Measurements from ENCODE around the gene NID1.

Gene NID1

GRCh38 chr1:236044341-236044740 is 20.5 kb downstream of the NID1 start:
- DNase-seq (ENCODE audit: low read depth, low spot score), result no peak
- no peak overlapping the region for H3K27ac ChIP-seq
- H3K9me3 ChIP-seq (ENCODE audit: low read depth, low read length), result no peaks in the 10 kb centered on the region
- no peak for TF ChIP-seq EZH2 (IDR thresholded peaks at IDR 0.05)
- TF ChIP-seq FOXP2 (optimal IDR thresholded peaks at IDR 0.05; ENCODE audit: control extremely low read depth, extremely low read length, insufficient read depth), result no peak
- H3K36me3 ChIP-seq (ENCODE audit: insufficient read depth, low read length), result no peaks in the 10 kb centered on the region
- no peak overlapping the region for H3K9ac ChIP-seq (ENCODE audit: insufficient read length)
- no peak overlapping the region for H3K4me3 ChIP-seq

GRCh38 chr1:236041631-236042618 is 23.0 kb downstream of the NID1 start:
- Histone ChIP-seq H3K9me3 (ENCODE audit: low read depth, low read length) (no peaks in the 10 kb centered on the region), H3K27ac (no peak overlapping the region), H3K9ac (ENCODE audit: insufficient read length) (no peak overlapping the region), H3K36me3 (ENCODE audit: insufficient read depth, low read length) (no peaks in the 10 kb centered on the region), H3K4me3 (no peak overlapping the region)
- no peak for DNase-seq (ENCODE audit: low read depth, low spot score)
- no peak for TF ChIP-seq FOXP2 (optimal IDR thresholded peaks at IDR 0.05; ENCODE audit: control extremely low read depth, extremely low read length, insufficient read depth)
- TF ChIP-seq EZH2 (IDR thresholded peaks at IDR 0.05), result no peak

GRCh38 chr1:236039740-236040685 is 24.9 kb downstream of the NID1 start:
- no peak overlapping the region for H3K27ac ChIP-seq
- H3K9me3 ChIP-seq (ENCODE audit: low read depth, low read length), result no peaks in the 10 kb centered on the region
- no peaks in the 10 kb centered on the region for H3K36me3 ChIP-seq (ENCODE audit: insufficient read depth, low read length)
- TF ChIP-seq POLR2AphosphoS5 (IDR thresholded peaks at IDR 0.05; ENCODE audit: borderline replicate concordance, low read depth, low read length) (no peak), FOXP2 (optimal IDR thresholded peaks at IDR 0.05; ENCODE audit: control extremely low read depth, extremely low read length, insufficient read depth) (no peak), EZH2 (IDR thresholded peaks at IDR 0.05) (no peak)
- DNase-seq (ENCODE audit: low read depth, low spot score), result no peak
- no peak overlapping the region for H3K4me3 ChIP-seq
- H3K9ac ChIP-seq (ENCODE audit: insufficient read length), result no peak overlapping the region

- DNase-seq (ENCODE audit: low read depth, low spot score), result no peak
- no peak for TF ChIP-seq EZH2 (IDR thresholded peaks at IDR 0.05)
- no peak for TF ChIP-seq POLR2AphosphoS5 (IDR thresholded peaks at IDR 0.05; ENCODE audit: borderline replicate concordance, low read depth, low read length)
- TF ChIP-seq FOXP2 (optimal IDR thresholded peaks at IDR 0.05; ENCODE audit: control extremely low read depth, extremely low read length, insufficient read depth), result no peak
- Histone ChIP-seq H3K4me3 (no peak overlapping the region), H3K27ac (no peak overlapping the region), H3K36me3 (ENCODE audit: insufficient read depth, low read length) (no peaks in the 10 kb centered on the region), H3K9ac (ENCODE audit: insufficient read length) (no peak overlapping the region), H3K9me3 (ENCODE audit: low read depth, low read length) (no peaks in the 10 kb centered on the region)
Measured at GRCh38 chr1:236038034-236038433, 26.9 kb downstream of the NID1 start.

GRCh38 chr1:236035681-236036101 is 29.2 kb downstream of the NID1 start:
- Histone ChIP-seq H3K36me3 (ENCODE audit: insufficient read depth, low read length) (no peaks in the 10 kb centered on the region), H3K9ac (ENCODE audit: insufficient read length) (no peak overlapping the region), H3K9me3 (ENCODE audit: low read depth, low read length) (no peaks in the 10 kb centered on the region), H3K27ac (no peak overlapping the region), H3K4me3 (no peak overlapping the region)
- DNase-seq (ENCODE audit: low read depth, low spot score), result no peak
- TF ChIP-seq EZH2 (IDR thresholded peaks at IDR 0.05) (no peak), POLR2AphosphoS5 (IDR thresholded peaks at IDR 0.05; ENCODE audit: borderline replicate concordance, low read depth, low read length) (no peak), FOXP2 (optimal IDR thresholded peaks at IDR 0.05; ENCODE audit: control extremely low read depth, extremely low read length, insufficient read depth) (no peak)

- no peaks in the 10 kb centered on the region for H3K36me3 ChIP-seq (ENCODE audit: insufficient read depth, low read length)
- no peaks in the 10 kb centered on the region for H3K9me3 ChIP-seq (ENCODE audit: low read depth, low read length)
- no peak overlapping the region for H3K27ac ChIP-seq
- no peak for DNase-seq (ENCODE audit: low read depth, low spot score)
- H3K9ac ChIP-seq (ENCODE audit: insufficient read length), result no peak overlapping the region
- H3K4me3 ChIP-seq, result no peak overlapping the region
- TF ChIP-seq EZH2 (IDR thresholded peaks at IDR 0.05), result no peak
- no peak for TF ChIP-seq POLR2AphosphoS5 (IDR thresholded peaks at IDR 0.05; ENCODE audit: borderline replicate concordance, low read depth, low read length)
- TF ChIP-seq FOXP2 (optimal IDR thresholded peaks at IDR 0.05; ENCODE audit: control extremely low read depth, extremely low read length, insufficient read depth), result no peak
Measured at GRCh38 chr1:236033336-236033735, 31.6 kb downstream of the NID1 start.

- Histone ChIP-seq H3K36me3 (ENCODE audit: insufficient read depth, low read length) (no peaks in the 10 kb centered on the region), H3K4me3 (peak overlapping the region; percentile 28; the same call in 1 of the 2 replicates), H3K27ac (peak overlapping the region; percentile 15; the same call in 1 of the 2 replicates), H3K9me3 (ENCODE audit: low read depth, low read length) (no peaks in the 10 kb centered on the region), H3K9ac (ENCODE audit: insufficient read length) (no peak overlapping the region)
- TF ChIP-seq EZH2 (IDR thresholded peaks at IDR 0.05) (no peak), POLR2AphosphoS5 (IDR thresholded peaks at IDR 0.05; ENCODE audit: borderline replicate concordance, low read depth, low read length) (no peak), FOXP2 (optimal IDR thresholded peaks at IDR 0.05; ENCODE audit: control extremely low read depth, extremely low read length, insufficient read depth) (no peak)
- peak; percentile 57 for DNase-seq (ENCODE audit: low read depth, low spot score)
Measured at GRCh38 chr1:236030534-236030933, 34.4 kb downstream of the NID1 start.

GRCh38 chr1:236029428-236029940 is 35.4 kb downstream of the NID1 start:
- no peak overlapping the region for H3K9ac ChIP-seq (ENCODE audit: insufficient read length)
- DNase-seq (ENCODE audit: low read depth, low spot score), result no peak
- TF ChIP-seq EZH2 (IDR thresholded peaks at IDR 0.05) (no peak), FOXP2 (optimal IDR thresholded peaks at IDR 0.05; ENCODE audit: control extremely low read depth, extremely low read length, insufficient read depth) (no peak), POLR2AphosphoS5 (IDR thresholded peaks at IDR 0.05; ENCODE audit: borderline replicate concordance, low read depth, low read length) (no peak)
- H3K4me3 ChIP-seq, result no peak overlapping the region
- H3K27ac ChIP-seq, result no peak overlapping the region
- no peaks in the 10 kb centered on the region for H3K9me3 ChIP-seq (ENCODE audit: low read depth, low read length)
- no peaks in the 10 kb centered on the region for H3K36me3 ChIP-seq (ENCODE audit: insufficient read depth, low read length)

Measured in SK-N-MC (cell line).